ENCODE data around the gene P2RX2.

GRCh38 chr12:132593521-132593920 lies 25.1 kb upstream of the P2RX2 start:
- TF ChIP-seq CTCF (IDR thresholded peaks at IDR 0.05; ENCODE audit: low read depth, low read length, poor library complexity, severe bottlenecking) (no peak), EZH2phosphoT487 (IDR thresholded peaks at IDR 0.05; ENCODE audit: borderline replicate concordance, low read length) (no peak)
